GM20431 (cell line): ENCODE data around the gene HTT.

Experiments
- in situ Hi-C: fragments of 300-500 bp; cut with MseI, MboI; formaldehyde crosslinking; loops from one replicate; pipeline ENCODE4 v1.15.0; 2020; ENCODE audit warnings: low sequenced_read_pairs; ENCODE audit not compliant: unreplicated experiment

HTT gene

GRCh38 chr4:3193531-3194203 lies 119.2 kb downstream of the HTT start:
- in situ Hi-C loops = no loop called here

GRCh38 chr4:3196670-3197359 lies 122.3 kb downstream of the HTT start:
- in situ Hi-C loops = no loop called here

- in situ Hi-C loops = no loop called here
These were observed 123.1 kb downstream of the HTT start for GRCh38 chr4:3197366-3198105.

- in situ Hi-C loops = no loop called here
These were observed 124.4 kb downstream of the HTT start for GRCh38 chr4:3198906-3199305.

GRCh38 chr4:3199653-3200422 lies 125.4 kb downstream of the HTT start:
- in situ Hi-C loops = no loop called here

- in situ Hi-C loops = no loop called here
These were observed 126.1 kb downstream of the HTT start for GRCh38 chr4:3200423-3201090.

GRCh38 chr4:3201718-3202702 lies 127.5 kb downstream of the HTT start:
- in situ Hi-C loops = no loop called here

- in situ Hi-C loops = no loop called here
These were observed 128.6 kb downstream of the HTT start for GRCh38 chr4:3202836-3203820.

GRCh38 chr4:3203971-3204431 lies 129.5 kb downstream of the HTT start:
- in situ Hi-C loops = no loop called here

GRCh38 chr4:3205995-3206394 lies 131.5 kb downstream of the HTT start:
- in situ Hi-C loops = no loop called here

- in situ Hi-C loops = no loop called here
These were observed 132.1 kb downstream of the HTT start for GRCh38 chr4:3206439-3207100.

- in situ Hi-C loops = no loop called here
These were observed 133.1 kb downstream of the HTT start for GRCh38 chr4:3207531-3208037.

- in situ Hi-C loops = no loop called here
These were observed 134.3 kb downstream of the HTT start for GRCh38 chr4:3208826-3209225.

- in situ Hi-C loops = no loop called here
These were observed 135.3 kb downstream of the HTT start for GRCh38 chr4:3209551-3210325.

GRCh38 chr4:3210467-3210866 lies 136.0 kb downstream of the HTT start:
- in situ Hi-C loops = no loop called here

GRCh38 chr4:3211866-3212265 lies 137.4 kb downstream of the HTT start:
- in situ Hi-C loops = no loop called here
